COLO668 (cell line): Measurements from ENCODE around the gene ADCK2.
A peak's percentile ranks its signal among the peaks of the same experiment; 100 is the strongest.
"Not testable (repeated sequence)": the region's sequence is repeated elsewhere in the genome, so short reads cannot be mapped to it uniquely, and the experiment has no call there.

Experiments used
- DNase-seq: peaks from one replicate; lab custom pipeline; 2025; ENCODE audit not compliant: unreplicated experiment; lab: John Stamatoyannopoulos, UW

Gene ADCK2

GRCh38 chr7:140672382-140673062 is at the start of gene ADCK2:
ADCK2 (plus strand) TSS chr7:140672945; CDS start chr7:140673331, 386 bp downstream.
- peak; percentile 79 for DNase-seq

GRCh38 chr7:140623980-140624379 is 48.8 kb upstream of the ADCK2 start:
- DNase-seq: no peak

- peak; percentile 25 for DNase-seq
Measured at GRCh38 chr7:140624392-140625191, 48.2 kb upstream of the ADCK2 start.

- not testable (repeated sequence) for DNase-seq
Measured at GRCh38 chr7:140625192-140625558, 47.6 kb upstream of the ADCK2 start.

GRCh38 chr7:140625908-140626868 is 46.6 kb upstream of the ADCK2 start:
- peak; percentile 8 for DNase-seq

GRCh38 chr7:140631021-140631420 is 41.7 kb upstream of the ADCK2 start:
- DNase-seq: no peak

GRCh38 chr7:140631602-140632001 is 41.1 kb upstream of the ADCK2 start:
- DNase-seq: no peak

- DNase-seq: no peak
Measured at GRCh38 chr7:140635345-140635744, 37.4 kb upstream of the ADCK2 start.

- no peak for DNase-seq
Measured at GRCh38 chr7:140635816-140636215, 36.9 kb upstream of the ADCK2 start.

- no peak for DNase-seq
Measured at GRCh38 chr7:140637400-140637799, 35.3 kb upstream of the ADCK2 start.

GRCh38 chr7:140638173-140638791 is 34.5 kb upstream of the ADCK2 start:
- no peak for DNase-seq

- no peak for DNase-seq
Measured at GRCh38 chr7:140639366-140640053, 33.2 kb upstream of the ADCK2 start.

GRCh38 chr7:140640060-140640637 is 32.6 kb upstream of the ADCK2 start:
- DNase-seq: peak; percentile 43

GRCh38 chr7:140640727-140641523 is 31.8 kb upstream of the ADCK2 start, which contains the start of gene DENND2A:
DENND2A (minus strand) TSS chr7:140640813; CDS start chr7:140602397, 38,416 bp downstream.
- peak; percentile 83 for DNase-seq

GRCh38 chr7:140641524-140642195 is 31.1 kb upstream of the ADCK2 start:
- DNase-seq: no peak

GRCh38 chr7:140643416-140643815 is 29.3 kb upstream of the ADCK2 start:
- DNase-seq: no peak

GRCh38 chr7:140644761-140645160 is 28.0 kb upstream of the ADCK2 start:
- DNase-seq: not testable (repeated sequence)

GRCh38 chr7:140645166-140645900 is 27.4 kb upstream of the ADCK2 start:
- no peak for DNase-seq
